GM21825 (cell line): ENCODE results near the gene STRIP2.
"Not testable (repeated sequence)": the region's sequence is repeated elsewhere in the genome, so short reads cannot be mapped to it uniquely, and the experiment has no call there.

Source experiments
- ATAC-seq: cut with Tn5 transposase; IDR thresholded peaks from one replicate; pipeline ENCODE4 v1.9.1; 2021; ENCODE audit warnings: mild to moderate bottlenecking, moderate library complexity; ENCODE audit not compliant: unreplicated experiment

Gene STRIP2

DNA sequence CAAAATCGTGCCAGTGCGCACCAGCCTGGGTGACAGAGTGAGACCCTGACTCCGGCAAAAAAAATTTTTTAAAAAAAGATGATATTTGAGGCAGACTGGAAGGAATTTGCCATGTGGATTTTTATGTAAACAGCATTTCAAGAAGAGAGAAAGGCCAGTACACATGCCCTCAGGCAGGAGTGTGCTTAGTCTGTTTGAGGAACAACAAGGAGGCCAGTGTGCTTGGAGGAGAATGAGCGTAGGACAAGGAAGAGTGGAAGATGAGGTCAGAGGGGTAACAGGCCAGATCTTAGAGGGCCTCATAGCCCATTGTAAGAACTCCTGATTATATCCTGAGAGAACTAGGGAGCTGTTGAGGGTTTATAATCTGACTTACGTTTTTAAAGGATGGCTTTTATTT lies 17.2 kb upstream of the STRIP2 start:
- ATAC-seq = no peak

DNA sequence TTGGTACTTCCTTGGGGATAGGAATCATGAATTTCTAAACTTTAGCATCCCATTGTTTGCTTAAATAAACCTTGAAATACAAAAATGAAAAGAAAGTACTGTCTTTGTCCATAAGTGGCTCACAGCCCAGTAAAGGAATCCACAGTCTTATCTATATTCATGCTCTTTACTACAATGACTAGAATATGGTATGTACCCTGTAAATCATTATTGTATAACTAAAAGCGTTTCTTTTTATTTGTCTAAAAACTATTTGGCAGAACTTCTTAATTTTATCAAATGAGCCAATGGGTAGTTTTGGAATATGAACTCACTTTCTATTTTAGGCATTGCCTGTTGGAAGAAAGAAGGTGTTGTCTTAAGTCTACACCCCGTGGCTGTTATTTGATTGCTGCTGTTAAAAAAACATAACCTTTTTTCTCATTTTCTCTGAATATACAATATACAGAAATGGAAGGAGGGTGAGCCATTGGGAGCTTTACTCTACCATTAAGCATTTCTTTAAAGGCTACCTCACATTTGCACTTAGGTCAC lies 12.4 kb upstream of the STRIP2 start:
- no peak for ATAC-seq

DNA sequence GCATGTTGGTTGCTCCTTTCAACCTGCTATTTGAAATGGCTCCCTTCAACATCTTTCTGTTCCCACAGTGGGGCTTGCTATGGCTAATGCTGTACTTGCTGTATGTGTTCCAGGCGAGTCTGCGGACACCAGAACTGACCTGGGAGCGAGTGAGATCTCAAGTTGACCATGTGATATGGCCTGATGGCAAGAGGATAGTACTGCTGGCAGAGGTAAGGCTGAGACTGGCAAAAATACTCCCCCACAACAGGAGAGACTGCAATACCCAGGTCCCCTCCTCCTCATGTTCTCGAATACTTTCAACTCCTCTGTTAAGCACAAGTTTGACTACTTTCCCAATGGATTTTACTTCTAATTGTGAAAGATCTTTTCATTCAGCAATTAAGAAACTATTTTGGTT lies 11.5 kb upstream of the STRIP2 start:
- no peak for ATAC-seq

DNA sequence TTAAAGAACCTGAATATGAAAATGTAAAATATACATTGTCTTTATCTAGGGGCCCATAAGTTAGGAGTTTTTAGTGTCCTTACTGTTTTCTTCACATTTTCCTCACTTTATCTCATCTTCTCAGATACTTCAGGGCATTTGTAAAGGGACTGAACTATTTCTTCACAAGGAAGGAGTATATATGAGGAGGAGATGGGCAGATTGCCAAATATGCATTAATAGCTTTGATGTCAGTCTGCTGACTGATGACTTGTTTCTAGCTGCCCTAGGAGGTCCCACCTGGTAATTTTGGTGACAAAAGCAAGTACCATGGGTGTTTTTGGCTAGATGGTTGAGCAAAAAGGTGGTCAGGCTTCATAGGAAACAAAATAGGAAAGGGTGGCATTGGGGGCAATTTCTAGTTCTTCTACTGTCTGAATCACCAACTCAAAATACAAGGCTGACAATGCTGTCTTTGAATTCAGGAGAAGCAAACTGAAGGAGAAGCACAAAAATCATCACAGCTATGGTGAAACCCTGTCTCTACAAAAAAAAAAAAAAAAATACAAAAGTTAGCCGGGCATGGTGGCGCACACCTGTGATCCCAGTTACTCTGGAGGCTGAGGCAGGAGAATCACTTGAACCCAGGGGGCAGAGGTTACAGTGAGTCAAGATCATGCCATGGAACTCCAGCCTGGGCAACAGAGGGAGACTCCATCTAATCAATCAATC lies 10.4 kb upstream of the STRIP2 start:
- ATAC-seq = no peak

DNA sequence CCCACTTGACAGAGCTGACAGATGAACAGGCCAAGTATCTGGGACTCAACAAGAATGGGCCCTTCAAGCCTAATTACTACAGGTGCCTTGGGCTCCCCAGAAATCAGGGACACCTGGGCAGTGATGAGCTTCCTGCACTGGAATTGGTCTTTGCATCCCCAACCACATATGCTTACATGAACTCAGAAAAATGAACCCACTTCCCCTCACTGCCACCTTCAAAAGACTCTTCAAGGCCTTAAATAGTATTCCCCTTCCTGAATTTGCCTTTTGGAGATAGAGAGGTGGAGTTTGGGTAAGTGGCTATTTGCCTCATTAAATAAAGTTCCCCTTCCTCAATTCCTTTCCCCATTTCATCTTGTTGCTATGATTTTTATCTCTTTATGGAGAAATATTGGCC lies 7.8 kb upstream of the STRIP2 start:
- no peak for ATAC-seq

- no peak for ATAC-seq
Measured at GRCh38 chr7:129427526-129428045, 6.6 kb upstream of the STRIP2 start.

GRCh38 chr7:129431911-129432643 lies 2.2 kb upstream of the STRIP2 start:
- no peak for ATAC-seq

DNA sequence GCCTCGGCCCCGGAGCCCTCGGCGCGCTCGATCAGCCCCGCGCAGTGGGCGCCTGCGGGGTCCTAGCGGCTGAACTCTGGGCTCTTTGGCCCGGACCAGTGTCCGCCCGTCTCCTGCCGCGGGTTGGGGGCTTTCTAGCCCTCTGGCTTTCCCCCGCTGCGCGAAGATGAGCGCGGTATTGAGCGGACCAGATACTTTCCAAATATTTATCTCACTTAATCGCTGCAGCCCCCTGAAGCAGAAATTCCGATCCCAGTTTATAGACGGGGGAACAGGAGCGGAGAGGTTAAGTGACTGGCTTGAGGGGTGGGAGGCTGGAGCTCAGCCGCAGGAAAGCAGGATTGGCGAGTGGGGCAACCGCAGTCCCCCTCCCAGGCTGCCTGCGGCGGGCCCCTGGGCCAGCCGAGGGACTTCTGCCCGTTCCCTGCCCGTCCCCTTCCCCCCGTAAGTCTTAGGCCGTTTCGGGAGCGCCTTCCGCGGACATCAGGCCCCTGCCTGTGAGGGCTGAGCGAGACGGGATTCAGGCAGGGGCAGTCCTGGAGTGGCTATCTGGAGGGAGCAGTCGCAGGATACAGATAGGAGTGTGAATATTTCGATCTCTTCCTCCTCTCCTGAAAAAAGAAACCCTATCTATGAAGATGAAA lies 565 bp downstream of the STRIP2 start:
- ATAC-seq = no peak

GRCh38 chr7:129435414-129435829 lies 1.2 kb downstream of the STRIP2 start:
- ATAC-seq = no peak

- no peak for ATAC-seq
Measured at GRCh38 chr7:129436335-129436923, 2.2 kb downstream of the STRIP2 start.

DNA sequence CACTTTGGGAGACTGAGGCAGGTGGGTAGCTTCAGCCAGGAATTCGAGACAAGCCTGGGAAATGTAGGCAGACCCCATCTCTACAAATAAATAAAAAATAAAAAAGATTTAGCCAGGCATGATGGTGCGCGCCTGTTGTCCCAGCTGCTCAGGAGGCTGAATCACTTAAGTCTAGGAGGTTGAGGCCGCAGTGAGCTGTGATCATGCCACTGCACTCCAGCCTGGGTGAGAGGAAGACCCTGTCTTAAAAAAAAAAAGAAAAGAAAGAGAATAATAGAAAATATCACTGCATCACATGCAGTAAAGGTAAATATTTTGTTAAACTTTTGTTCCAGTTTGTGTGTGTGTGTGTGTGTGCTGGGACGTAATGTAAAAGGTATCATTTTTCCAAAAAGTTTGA lies 3.0 kb downstream of the STRIP2 start:
- ATAC-seq = no peak

DNA sequence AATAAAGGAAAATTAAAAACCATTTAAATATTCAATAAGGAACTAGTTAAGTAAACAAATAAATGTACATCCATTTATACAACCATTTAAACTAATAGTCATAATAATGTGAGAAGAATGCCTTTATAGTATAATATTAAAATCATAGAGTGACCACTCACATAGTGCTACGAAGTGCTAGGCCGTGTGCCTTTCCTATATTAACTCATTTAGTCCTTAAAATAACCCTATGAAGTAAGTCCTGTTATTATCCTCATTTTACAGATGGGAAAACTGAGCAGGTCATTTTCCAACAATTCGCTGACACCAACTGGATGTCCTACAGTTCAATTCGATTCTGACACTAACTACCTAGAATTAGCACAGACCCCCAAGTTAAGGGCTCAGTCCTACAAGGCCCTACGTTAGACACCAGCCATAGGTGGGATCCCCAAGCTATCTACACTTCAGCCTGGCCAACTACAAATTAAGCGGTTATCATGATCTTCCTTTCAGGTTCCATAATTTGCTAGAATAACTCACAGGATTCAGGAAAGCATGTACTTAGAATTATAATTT lies 4.1 kb downstream of the STRIP2 start:
- no peak for ATAC-seq

- no peak for ATAC-seq
Measured at GRCh38 chr7:129438839-129439651, 4.8 kb downstream of the STRIP2 start.

DNA sequence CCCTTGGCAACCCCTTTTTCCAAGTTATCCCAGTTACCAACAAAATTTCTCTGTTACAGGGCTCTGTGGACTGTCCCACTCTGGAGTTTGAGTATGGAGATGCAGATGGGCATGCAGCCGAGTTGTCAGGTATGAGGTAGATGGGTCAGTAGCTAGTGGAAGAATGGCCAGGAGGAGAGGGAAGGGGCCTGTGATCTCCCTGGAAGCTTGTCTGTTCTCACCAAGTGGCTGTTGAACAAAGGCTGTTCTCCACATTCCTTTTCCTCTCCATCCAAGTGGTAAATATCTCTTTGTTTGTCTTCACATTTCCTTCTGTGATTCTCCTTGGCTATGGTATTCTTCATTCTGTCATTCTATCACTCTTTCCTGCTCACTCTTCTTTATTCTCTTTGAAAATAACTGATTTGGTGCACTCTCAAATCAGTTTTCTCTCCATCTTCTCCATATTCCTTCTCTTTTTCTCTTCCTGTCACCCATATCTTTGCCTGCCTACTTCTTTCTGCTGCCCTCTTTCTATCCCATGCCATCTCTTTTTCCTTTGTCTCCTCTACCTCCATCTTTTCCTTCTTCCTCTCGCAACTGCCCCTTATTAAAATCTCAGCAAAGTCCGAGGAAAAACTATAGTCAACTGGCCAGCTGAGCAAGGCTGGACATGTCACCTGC lies 5.9 kb downstream of the STRIP2 start:
- ATAC-seq = no peak

DNA sequence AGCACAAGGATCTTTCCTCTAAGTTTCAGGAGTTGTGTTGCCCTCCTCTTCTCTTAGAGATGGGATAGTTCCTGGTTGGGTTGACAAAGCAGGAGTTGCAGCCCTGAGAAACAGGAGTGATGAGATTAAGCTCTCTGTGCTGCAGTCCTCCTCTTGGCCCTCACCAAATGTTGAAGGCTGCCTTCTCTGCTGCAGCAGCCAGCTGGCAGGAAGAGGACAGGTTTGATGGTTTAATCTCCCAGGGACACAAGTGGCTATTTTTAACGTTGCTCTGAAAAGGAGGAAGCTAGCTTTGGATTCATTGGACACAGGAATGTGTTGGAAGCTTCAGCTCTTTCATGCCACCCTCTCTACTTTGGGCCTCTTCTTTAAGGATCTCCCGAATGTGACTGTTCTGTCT lies 9.4 kb downstream of the STRIP2 start:
- no peak for ATAC-seq

DNA sequence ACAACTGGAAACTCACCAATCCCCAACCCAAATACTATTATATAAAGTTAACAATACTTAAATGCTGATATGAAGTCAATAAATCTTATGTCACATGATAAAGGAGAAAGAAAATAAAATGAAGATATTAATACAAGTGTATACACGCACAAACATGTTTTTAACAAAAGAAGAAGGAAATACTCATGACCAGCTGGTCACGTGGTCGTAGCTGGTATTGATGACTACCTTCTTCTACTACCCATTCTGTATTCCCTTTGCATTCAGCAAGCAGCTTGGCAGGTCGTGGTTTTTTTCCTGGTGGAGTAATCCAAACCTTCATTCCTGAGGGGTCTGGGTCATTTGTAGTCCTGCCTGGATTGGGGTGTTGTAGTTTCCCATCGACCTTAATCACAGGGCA lies 10.5 kb downstream of the STRIP2 start:
- ATAC-seq = not testable (repeated sequence)

- ATAC-seq = not testable (repeated sequence)
Measured at GRCh38 chr7:129446925-129447324, 12.7 kb downstream of the STRIP2 start.

DNA sequence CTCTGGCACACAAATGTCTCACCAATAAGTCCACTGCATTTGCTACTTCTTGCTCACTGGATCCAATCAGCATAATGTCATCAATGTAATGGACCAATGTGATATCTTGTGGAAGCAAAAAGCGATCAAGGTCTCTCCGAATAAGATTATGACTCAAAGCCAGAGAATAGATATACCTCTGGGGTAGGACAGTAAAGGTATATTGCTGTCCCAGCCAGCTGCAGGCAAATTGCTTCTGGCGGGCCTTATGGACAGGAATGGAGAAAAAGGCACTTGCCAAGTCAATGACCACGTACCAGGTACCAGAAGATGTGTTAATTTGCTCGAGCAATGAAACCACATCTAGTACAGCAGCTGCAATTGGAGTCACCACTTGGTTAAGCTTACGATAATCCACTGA lies 13.2 kb downstream of the STRIP2 start:
- ATAC-seq = not testable (repeated sequence)

DNA sequence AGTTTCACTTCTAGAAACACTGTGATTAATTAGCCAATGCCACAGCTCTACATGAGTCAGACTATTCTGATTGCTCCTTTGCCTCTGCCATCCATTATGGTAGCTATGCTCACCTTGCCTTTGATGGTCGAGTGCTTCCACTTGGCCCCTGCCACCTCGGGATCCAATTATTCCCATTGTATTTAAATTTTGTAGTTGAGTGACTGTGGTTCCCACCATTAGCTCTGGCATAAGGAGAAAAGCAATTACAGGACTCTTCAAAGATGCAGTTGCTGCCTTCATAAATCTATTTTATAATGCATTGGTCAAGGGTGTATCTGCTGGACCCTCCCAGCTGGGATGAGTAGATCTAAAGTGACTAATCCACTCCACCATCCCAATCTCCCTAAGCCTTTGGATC lies 14.4 kb downstream of the STRIP2 start:
- ATAC-seq = not testable (repeated sequence)
